Posterior cingulate gyrus (tissue), 11 donors: Measurements from ENCODE around the gene C16orf87.
"Not testable (repeated sequence)": the region's sequence is repeated elsewhere in the genome, so short reads cannot be mapped to it uniquely, and the experiment has no call there.

Experiments
- DNase-seq, 10 donors: peaks; one replicate each; pipeline versions ENCODE4 v3.0.0 to v3.0.0-alpha.2; 2020 to 2021; ENCODE audit warnings: mixed read lengths in 3 of 10
- intact Hi-C: fragments of 100-400 bp; cut with DNase I; formaldehyde crosslinking; loops from one replicate; pipeline ENCODE4 v1.15.1; 2023

Gene C16orf87

GRCh38 chr16:46830902-46831647 is at the start of gene C16orf87:
C16orf87 (minus strand) TSS chr16:46831180; CDS start chr16:46831149, 31 bp downstream.
- DNase-seq, result peak; percentile 86 to 99 (median 94)
- intact Hi-C loops, result loop anchor here (1.0 to 2.0 kb wide), 2 partner anchors 52 to 142 kb away; partner anchors contain the start of genes ORC6 and VPS35

GRCh38 chr16:46875243-46875642 is 44.3 kb upstream of the C16orf87 start:
- intact Hi-C loops, result no loop called here
- no peak for DNase-seq

GRCh38 chr16:46873201-46873600 is 42.2 kb upstream of the C16orf87 start:
- DNase-seq, result no peak
- intact Hi-C loops, result no loop called here

- intact Hi-C loops, result no loop called here
- DNase-seq, result no peak
These were observed 40.6 kb upstream of the C16orf87 start for GRCh38 chr16:46871597-46871996.

- intact Hi-C loops, DNase-seq: not testable (repeated sequence)
These were observed 37.9 kb upstream of the C16orf87 start for GRCh38 chr16:46868891-46869290.

GRCh38 chr16:46867486-46867885 is 36.5 kb upstream of the C16orf87 start:
- intact Hi-C loops, result not testable (repeated sequence)

GRCh38 chr16:46866286-46866685 is 35.3 kb upstream of the C16orf87 start:
- DNase-seq, result no peak
- intact Hi-C loops, result no loop called here

More at GRCh38 chr16:46867486-46867885, 36.5 kb upstream of the C16orf87 start:
- DNase-seq, result not testable (repeated sequence)

- DNase-seq, result no peak
- intact Hi-C loops, result no loop called here
These were observed 31.8 kb upstream of the C16orf87 start for GRCh38 chr16:46862555-46863447.

- no peak for DNase-seq
- intact Hi-C loops, result no loop called here
These were observed 28.8 kb upstream of the C16orf87 start for GRCh38 chr16:46859719-46860152.

GRCh38 chr16:46858151-46858550 is 27.2 kb upstream of the C16orf87 start:
- DNase-seq, result no peak
- intact Hi-C loops, result no loop called here

GRCh38 chr16:46857368-46857945 is 26.5 kb upstream of the C16orf87 start:
- intact Hi-C loops, result no loop called here
- peak in 8 of 10 donors; percentile 32 to 89 (median 42) for DNase-seq

GRCh38 chr16:46855389-46855788 is 24.4 kb upstream of the C16orf87 start:
- DNase-seq, result no peak
- intact Hi-C loops, result no loop called here

- intact Hi-C loops, result loop anchor here (1.0 kb wide), 2 partner anchors 54 to 74 kb away; no protein-coding TSS in a partner anchor
- DNase-seq, result no peak
These were observed 23.9 kb upstream of the C16orf87 start for GRCh38 chr16:46854846-46855245.

GRCh38 chr16:46853713-46854443 is 22.9 kb upstream of the C16orf87 start:
- intact Hi-C loops, result loop anchor here (1.0 kb wide), 2 partner anchors 55 to 75 kb away; no protein-coding TSS in a partner anchor
- DNase-seq, result peak; percentile 78 to 98 (median 90)

GRCh38 chr16:46852130-46852529 is 21.1 kb upstream of the C16orf87 start:
- no peak for DNase-seq
- intact Hi-C loops, result no loop called here

- intact Hi-C loops, result no loop called here
- no peak for DNase-seq
These were observed 19.9 kb upstream of the C16orf87 start for GRCh38 chr16:46850619-46851555.

- intact Hi-C loops, result no loop called here
- no peak for DNase-seq
These were observed 18.1 kb upstream of the C16orf87 start for GRCh38 chr16:46848768-46849764.

- intact Hi-C loops, result no loop called here
- no peak for DNase-seq
These were observed 15.0 kb upstream of the C16orf87 start for GRCh38 chr16:46845952-46846351.
